Activated naive CD4-positive, alpha-beta T cell treated with anti-CD3 and anti-CD28 coated beads, Interleukin-2, amount 50 U/mL, for 16 hours (primary cell): ENCODE data around the gene IGF2BP3.
"Not testable (repeated sequence)": the region's sequence is repeated elsewhere in the genome, so short reads cannot be mapped to it uniquely, and the experiment has no call there.

Source experiments
- DNase-seq: peaks from one replicate; pipeline ENCODE4 v3.0.0-alpha.2; 2020

The IGF2BP3 gene

DNA sequence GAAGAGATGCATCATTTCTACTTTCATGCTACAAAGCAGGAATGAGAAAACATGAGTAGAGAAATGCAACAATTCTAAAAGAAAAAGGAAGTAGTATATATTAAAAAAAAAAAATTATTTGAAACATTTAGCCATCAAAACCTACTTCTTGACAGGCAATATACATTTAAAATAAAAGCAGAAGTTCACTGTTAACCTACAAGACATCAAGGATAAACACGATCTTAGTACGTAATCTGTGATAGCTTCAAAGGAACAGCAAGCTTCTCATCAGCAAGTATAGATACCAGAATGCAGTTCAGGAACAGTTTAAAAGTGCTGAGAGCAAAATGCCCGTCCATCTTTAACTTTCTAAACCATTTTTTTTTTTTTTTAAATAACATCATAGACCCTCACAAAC, 134.2 kb downstream of the IGF2BP3 start:
- no peak for DNase-seq

DNA sequence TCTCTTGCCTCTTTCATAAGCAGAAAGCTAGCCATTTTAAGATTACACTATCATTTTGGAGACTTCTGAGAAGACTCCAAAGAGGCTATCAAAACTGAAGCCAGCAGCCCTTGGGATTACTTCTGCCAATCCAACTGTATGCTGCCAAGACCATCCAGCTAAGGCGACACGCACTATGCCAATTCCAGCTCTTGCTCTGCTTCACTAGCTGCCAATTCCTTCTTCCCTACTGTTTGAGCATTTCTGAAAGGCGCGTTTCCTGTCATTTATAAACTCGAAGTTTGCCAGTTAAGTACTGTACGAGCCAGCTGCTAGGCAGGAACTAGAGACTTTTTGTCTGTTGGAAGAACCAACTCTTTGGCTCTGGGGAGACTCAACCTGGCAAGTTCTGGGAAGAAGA, 134.7 kb downstream of the IGF2BP3 start:
- no peak for DNase-seq

- no peak for DNase-seq
Measured at GRCh38 chr7:23335136-23335535, 135.2 kb downstream of the IGF2BP3 start.

DNA sequence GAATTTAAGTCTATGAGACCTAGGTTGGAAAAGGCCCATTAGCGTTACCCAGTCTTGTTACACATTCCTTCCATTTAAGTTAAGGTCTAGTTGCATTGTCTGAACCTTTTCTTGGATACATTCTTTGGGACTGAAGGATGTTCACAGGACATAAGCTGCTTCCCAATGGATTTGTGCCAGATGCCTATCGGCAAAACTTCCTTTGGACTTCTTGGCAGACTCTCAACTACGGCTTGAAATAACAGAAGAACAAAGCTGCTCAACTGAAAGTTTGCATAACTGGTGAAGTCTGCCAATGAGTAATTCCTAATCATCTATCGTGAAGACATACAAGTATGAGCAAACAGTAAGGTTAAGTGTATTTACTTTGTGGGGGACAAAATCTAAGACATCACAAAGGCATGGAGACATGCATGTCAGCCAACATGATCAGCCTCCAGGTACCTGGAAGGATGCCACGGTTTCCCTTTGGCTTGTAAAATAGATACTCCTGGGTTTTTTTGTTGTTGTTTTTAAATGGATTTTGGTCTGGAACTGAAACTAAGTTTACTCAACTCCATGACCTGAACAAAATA, 135.7 kb downstream of the IGF2BP3 start:
- no peak for DNase-seq

DNA sequence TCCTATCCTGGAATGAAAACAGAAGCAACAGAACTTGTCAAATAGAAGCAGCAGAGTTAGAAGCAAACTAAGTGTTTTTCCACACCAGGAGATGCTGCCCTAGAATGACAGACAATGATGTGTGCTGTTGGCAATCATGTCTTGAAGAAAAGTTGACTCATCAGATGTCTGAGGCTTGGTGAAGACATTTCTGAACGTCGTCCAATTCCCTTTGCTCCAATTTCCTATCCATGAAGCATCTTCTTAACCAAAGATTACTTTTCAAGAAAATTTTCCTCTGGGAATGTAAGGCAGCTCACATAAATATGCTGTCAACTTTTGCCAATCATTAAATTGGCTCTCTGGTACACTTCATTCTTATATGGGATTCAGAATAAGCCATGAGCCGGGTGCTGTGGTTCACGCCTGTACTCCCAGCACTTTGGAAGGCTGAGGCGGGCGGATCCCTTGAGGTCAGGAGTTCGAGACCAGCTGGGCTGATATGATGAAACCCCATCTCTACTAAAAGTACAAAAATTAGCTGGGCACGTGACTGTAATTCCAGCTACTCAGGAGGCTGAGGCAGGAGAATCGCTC, 136.5 kb downstream of the IGF2BP3 start:
- no peak for DNase-seq

GRCh38 chr7:23332910-23333612, 137.2 kb downstream of the IGF2BP3 start:
- no peak for DNase-seq

DNA sequence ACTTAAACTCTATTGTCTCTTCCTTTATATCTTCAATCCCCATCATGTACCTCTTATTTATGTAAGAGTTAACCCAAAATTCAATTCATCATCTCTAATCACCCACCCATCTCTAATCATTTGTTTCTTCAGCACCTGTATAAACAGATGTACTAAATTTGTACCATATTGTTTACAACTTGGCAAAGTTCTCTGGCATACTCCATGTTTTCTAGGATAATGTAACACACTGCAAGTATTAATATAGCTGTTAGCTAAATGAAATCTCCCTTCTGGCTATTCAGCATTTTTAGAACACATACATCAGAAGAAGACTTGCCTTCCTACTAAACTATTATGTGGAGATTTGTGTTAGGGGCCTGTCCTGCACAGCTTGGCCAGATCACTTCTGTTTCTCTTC, 138.1 kb downstream of the IGF2BP3 start:
- no peak for DNase-seq

- DNase-seq: no peak
Measured at GRCh38 chr7:23331132-23331531, 139.2 kb downstream of the IGF2BP3 start.

DNA sequence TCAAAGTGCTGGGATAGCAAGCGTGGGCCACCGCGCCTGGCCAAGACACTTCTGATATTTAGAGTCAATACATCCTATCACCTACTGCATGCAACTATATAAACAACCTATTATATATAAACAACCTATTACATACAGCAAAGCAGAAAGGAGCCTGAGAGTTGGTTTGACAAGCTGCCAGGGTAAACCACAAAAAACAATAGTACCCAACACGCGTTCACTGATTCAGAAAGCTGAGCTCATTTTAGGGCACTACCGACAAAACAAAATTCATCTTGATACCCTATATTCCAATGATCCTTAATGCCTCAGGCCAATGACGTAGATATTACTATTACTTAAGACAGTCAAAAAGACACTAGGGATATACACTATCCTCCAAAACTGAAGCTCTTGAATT, 154.9 kb downstream of the IGF2BP3 start:
- DNase-seq: no peak

DNA sequence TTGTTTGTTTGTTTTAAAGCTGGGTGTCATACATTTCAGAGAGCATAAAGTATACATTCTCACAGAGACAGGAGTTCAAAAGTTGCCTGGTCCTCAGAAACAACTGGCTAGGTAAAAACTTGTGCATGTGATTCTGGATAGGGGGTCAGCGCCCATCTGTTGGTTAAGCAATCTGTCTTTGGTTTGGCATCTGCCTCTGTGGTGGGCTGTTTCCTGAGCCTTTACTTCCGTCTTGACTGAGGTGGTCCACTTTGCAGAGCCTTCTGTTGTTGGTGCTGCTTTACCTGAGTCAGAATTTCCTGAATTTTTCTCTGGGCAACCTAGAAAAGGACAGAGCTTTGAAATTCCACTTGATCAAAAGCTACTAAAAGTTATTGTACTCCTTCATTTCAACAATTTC, 158.2 kb downstream of the IGF2BP3 start:
- DNase-seq: not testable (repeated sequence)

- DNase-seq: no peak
Measured at GRCh38 chr7:23308754-23309153, 161.5 kb downstream of the IGF2BP3 start.

- DNase-seq: no peak
Measured at GRCh38 chr7:23306936-23307521, 163.3 kb downstream of the IGF2BP3 start.

DNA sequence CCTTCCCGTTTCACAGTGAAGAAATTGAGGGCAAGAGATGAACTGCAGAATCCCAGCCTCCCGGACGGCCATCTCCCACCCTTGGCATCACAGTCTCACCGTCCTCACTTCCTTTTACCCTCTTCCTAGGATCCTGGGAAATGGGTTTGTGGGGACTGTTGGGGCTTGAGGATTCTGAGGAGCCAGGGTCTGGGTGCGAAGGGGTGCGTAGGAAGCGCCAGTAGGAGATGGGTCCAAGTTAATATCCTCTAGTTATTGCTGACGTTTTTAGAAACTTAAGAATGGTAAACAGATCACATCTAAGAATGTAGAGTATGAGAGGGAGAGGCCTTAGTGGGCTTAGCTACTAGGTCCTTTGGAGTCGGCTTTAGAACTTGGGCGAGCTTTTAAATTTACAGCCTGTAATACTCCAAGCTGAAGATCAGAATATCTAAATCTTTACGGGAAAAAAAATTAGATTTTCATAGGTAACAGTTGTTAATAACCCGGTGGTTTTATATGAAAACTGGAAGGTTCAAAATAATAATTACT, 170.5 kb downstream of the IGF2BP3 start:
- DNase-seq: no peak

DNA sequence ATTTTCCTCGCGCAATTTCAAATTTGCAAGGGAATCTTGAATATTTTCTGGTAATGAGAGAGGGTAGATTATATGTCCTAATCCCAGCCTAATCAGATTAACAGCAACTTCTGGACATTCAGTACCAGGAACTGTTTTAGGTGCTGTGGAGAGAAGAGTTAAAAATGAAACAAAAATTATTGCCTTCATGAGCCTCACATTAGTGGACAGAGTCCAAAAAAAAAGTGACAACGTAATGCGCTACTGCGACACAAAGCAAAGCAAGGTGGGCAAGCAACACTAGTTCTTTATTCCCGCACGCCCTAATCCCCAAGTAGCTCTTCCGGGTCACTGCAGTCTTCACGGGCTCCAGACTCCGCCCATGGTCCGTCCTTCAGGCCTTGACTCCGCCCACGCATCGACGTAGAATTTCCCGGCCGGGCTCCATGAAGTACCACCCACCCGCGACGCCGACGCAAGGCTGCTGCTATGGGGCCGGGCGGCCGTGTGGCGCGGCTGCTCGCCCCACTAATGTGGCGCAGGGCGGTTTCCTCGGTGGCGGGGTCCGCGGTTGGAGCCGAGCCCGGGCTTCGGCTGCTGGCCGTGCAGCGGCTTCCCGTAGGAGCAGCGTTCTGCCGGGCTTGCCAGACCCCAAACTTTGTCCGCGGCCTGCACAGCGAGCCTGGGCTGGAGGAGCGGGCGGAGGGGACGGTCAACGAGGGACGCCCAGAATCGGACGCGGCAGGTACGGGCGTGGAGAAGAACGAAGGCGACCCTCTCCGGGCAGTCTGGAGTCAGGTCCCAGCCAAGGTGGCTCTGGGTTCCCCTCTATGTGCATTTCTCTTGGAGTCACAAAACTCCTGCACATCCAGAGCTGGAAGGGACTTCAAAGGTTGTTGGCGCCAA, 171.2 kb downstream of the IGF2BP3 start, which contains the start of gene MALSU1:
TSS of gene MALSU1 (plus strand) at position 455 of the 885 bp plus-strand sequence. CDS start at position 469, 14 bp downstream.
- DNase-seq: peak; percentile 97

- no peak for DNase-seq
Measured at GRCh38 chr7:23298141-23298881, 172.0 kb downstream of the IGF2BP3 start.

- no peak for DNase-seq
Measured at GRCh38 chr7:23295401-23295697, 174.9 kb downstream of the IGF2BP3 start.

- DNase-seq: no peak
Measured at GRCh38 chr7:23294549-23295400, 175.5 kb downstream of the IGF2BP3 start.

GRCh38 chr7:23293500-23294073, 176.7 kb downstream of the IGF2BP3 start:
- DNase-seq: no peak

- DNase-seq: no peak
Measured at GRCh38 chr7:23292623-23293022, 177.7 kb downstream of the IGF2BP3 start.

- no peak for DNase-seq
Measured at GRCh38 chr7:23291957-23292560, 178.2 kb downstream of the IGF2BP3 start.
